Endothelial cell of umbilical vein (primary cell): ENCODE results near the gene YPEL1. TPM values are rescaled to one million over a fixed set of nuclear protein-coding genes. Genes with fewer than 3 reads are reported as not detected.

Experiments used
- BruUV-seq: library from RNA; stranded (reverse); fragments of 400-500 nt; replicated peaks from 2 replicates; lab custom pipeline; 2021; lab: Mats Ljungman, UMichigan
- CTCF ChIA-PET: fragments of 300-600, 350-600 bp; sonication (Branson Sonifier 250); formaldehyde crosslinking; loops from one replicate; lab custom pipeline; 2021; ENCODE audit warnings: antibody characterized with exemption, inconsistent platforms; lab: Charles Lee
- POLR2A ChIA-PET: fragments of 300-600, 350-600 bp; sonication (Branson Sonifier 250); formaldehyde crosslinking; loops from one replicate; lab custom pipeline; 2021; ENCODE audit warnings: antibody characterized with exemption, inconsistent platforms; lab: Charles Lee
- DNase-seq: peaks from one replicate; pipeline ENCODE4 v3.0.0-alpha.2; 2011; ENCODE audit warnings: low read depth, low spot score
- FAIRE-seq: peaks from 2 replicates; lab custom pipeline; 2011; peaks lifted over from hg19 to GRCh38; lab: Jason Lieb, UNC
- H2AFZ ChIP-seq: 2 replicates; pipeline ENCODE4 v1.6.0; 2012; ENCODE audit warnings: low read depth, low read length, control low read depth, inconsistent platforms
- H3K27ac ChIP-seq: 2 replicates; pipeline ENCODE4 v1.5.1; 2011; ENCODE audit warnings: low read depth, mild to moderate bottlenecking, control low read depth, low read length, moderate library complexity; ENCODE audit not compliant: insufficient read depth
- H3K27me3 ChIP-seq, 2 experiments: 2 replicates each; pipeline versions ENCODE4 v1.6.0 to v1.6.1; 2011; ENCODE audit warnings: low read length in 2 of 2, mixed read lengths in 1 of 2; ENCODE audit not compliant: control insufficient read depth in 2 of 2, insufficient read depth in 2 of 2
- H3K36me3 ChIP-seq, 2 experiments: 2 replicates in 1 of 2; 3 replicates in 1 of 2; pipeline ENCODE4 v1.5.1; 2011; ENCODE audit warnings: low read length in 2 of 2, mild to moderate bottlenecking in 1 of 2, moderate library complexity in 1 of 2; ENCODE audit not compliant: control insufficient read depth in 2 of 2, insufficient read depth in 2 of 2; ENCODE audit errors: extremely low read depth in 1 of 2
- H3K4me1 ChIP-seq: 3 replicates; pipeline ENCODE4 v1.5.1; 2011; ENCODE audit warnings: mild to moderate bottlenecking, low read length; ENCODE audit not compliant: control insufficient read depth, insufficient read depth; ENCODE audit errors: extremely low read depth
- H3K4me2 ChIP-seq: 2 replicates; pipeline ENCODE4 v1.6.1; 2011; ENCODE audit warnings: low read length, control low read depth, mixed read lengths; ENCODE audit not compliant: insufficient read depth
- H3K4me3 ChIP-seq, 3 experiments: fragments of 200-600 bp in 1 of 3; sonication (generic), shearing (Covaris generic) in 1 of 3; replicated peaks in 1 of 3; 2 replicates each; pipeline ENCODE4 v1.5.1; 2011 to 2016; ENCODE audit warnings: control low read depth in 3 of 3, low read length in 3 of 3, mild to moderate bottlenecking in 2 of 3, inconsistent platforms in 1 of 3, low read depth in 1 of 3, moderate library complexity in 1 of 3; ENCODE audit not compliant: insufficient read depth in 1 of 3
- H3K79me2 ChIP-seq: 2 replicates; pipeline ENCODE4 v1.6.0; 2012; ENCODE audit warnings: low read length, inconsistent platforms; ENCODE audit not compliant: control insufficient read depth, insufficient read depth
- H3K9ac ChIP-seq: replicated peaks from 2 replicates; pipeline ENCODE3; 2011; ENCODE audit warnings: low read length, control low read depth; ENCODE audit not compliant: insufficient read depth; ENCODE audit errors: extremely low read depth
- H3K9me1 ChIP-seq: replicated peaks from 3 replicates; pipeline ENCODE4 v1.6.0; 2011; ENCODE audit warnings: mild to moderate bottlenecking, low read length; ENCODE audit not compliant: control insufficient read depth, insufficient read depth; ENCODE audit errors: extremely low read depth
- H3K9me3 ChIP-seq: replicated peaks from 2 replicates; pipeline ENCODE4 v1.5.1; 2012; ENCODE audit warnings: low read length, inconsistent platforms; ENCODE audit not compliant: control insufficient read depth, insufficient read depth
- H4K20me1 ChIP-seq: replicated peaks from 2 replicates; pipeline ENCODE3; 2011; ENCODE audit warnings: mild to moderate bottlenecking, low read length; ENCODE audit not compliant: control insufficient read depth, insufficient read depth; ENCODE audit errors: extremely low read depth
- CTCF ChIP-seq, 2 donors: IDR thresholded peaks; 1 replicate in 1 of 2; 2 replicates in 1 of 2; pipeline ENCODE4 v1.5.1; 2011; ENCODE audit warnings: low read length in 2 of 2, mild to moderate bottlenecking in 2 of 2, moderate library complexity in 2 of 2, control low read depth in 1 of 2, inconsistent platforms in 1 of 2, low read depth in 1 of 2; ENCODE audit not compliant: insufficient read depth in 1 of 2; ENCODE audit errors: extremely low read depth in 1 of 2
- EZH2 ChIP-seq: IDR thresholded peaks from 2 replicates; pipeline ENCODE4 v1.6.1; 2012; ENCODE audit warnings: borderline replicate concordance, low read depth, mild to moderate bottlenecking, moderate library complexity, low read length, inconsistent platforms; ENCODE audit not compliant: severe bottlenecking
- FOS ChIP-seq: IDR thresholded peaks from 2 replicates; pipeline ENCODE4 v1.6.1; 2011; ENCODE audit warnings: mild to moderate bottlenecking, low read length, moderate library complexity, borderline replicate concordance; ENCODE audit not compliant: insufficient read depth
- GATA2 ChIP-seq: IDR thresholded peaks from 2 replicates; pipeline ENCODE4 v1.7.0; 2011; ENCODE audit warnings: low read depth, mild to moderate bottlenecking, moderate library complexity, mixed read lengths, low read length; ENCODE audit not compliant: insufficient read length, insufficient read depth
- JUN ChIP-seq: IDR thresholded peaks from 2 replicates; pipeline ENCODE4 v1.6.1; 2011; ENCODE audit warnings: borderline replicate concordance, low read depth; ENCODE audit not compliant: insufficient read length, insufficient read depth
- MAX ChIP-seq: IDR thresholded peaks from 2 replicates; pipeline ENCODE4 v1.6.1; 2011; ENCODE audit not compliant: insufficient read depth, insufficient read length
- MYC ChIP-seq: IDR thresholded peaks from one replicate; pipeline ENCODE4 v1.6.1; 2011; ENCODE audit warnings: mild to moderate bottlenecking, low read depth, low read length
- POLR2A ChIP-seq: IDR thresholded peaks from 2 replicates; pipeline ENCODE4 v1.6.1; 2012; ENCODE audit warnings: low read depth, mild to moderate bottlenecking, control low read depth, low read length
- POLR2AphosphoS5 ChIP-seq: IDR thresholded peaks from 2 replicates; pipeline ENCODE4 v1.6.1; 2012; ENCODE audit warnings: low read depth, mild to moderate bottlenecking, control low read depth, low read length, moderate library complexity; ENCODE audit not compliant: insufficient read depth
- dilution Hi-C: fragments of 300-500 bp; cut with MboI; formaldehyde crosslinking; loops from one replicate; pipeline ENCODE4 v1.15.0; 2019; ENCODE audit warnings: low sequenced_read_pairs; ENCODE audit not compliant: extremely low pct_ligation_motif_present
- intact Hi-C: fragments of 100-400 bp; cut with micrococcal nuclease; formaldehyde crosslinking; loops from one replicate; pipeline ENCODE4 v1.10.0; 2022
- polyA plus RNA-seq, 4 experiments: library from polyadenylated mRNA; depleted of rRNA in 3 of 4; stranded (reverse) in 3 of 4; unstranded in 1 of 4; fragments of >200 nt; gene quantifications; 2 replicates each; pipeline versions ENCODE4 v1.2.1 to v1.2.3, GENCODE V29; 2011 to 2012; ENCODE audit warnings: missing spikeins in 1 of 4
- total RNA-seq: library from RNA; stranded (reverse); gene quantifications from 2 replicates; pipeline ENCODE4 v1.2.3, GENCODE V29; 2021

The YPEL1 gene
- total and polyA plus RNA-seq, 2 donors (not counting 3 experiments of a cell fraction or from before 2014, with no cell fraction given), result 3.7 to 6.2 TPM

- TF ChIP-seq POLR2AphosphoS5 (no peak), CTCF (IDR thresholded peaks at IDR 0.05; ENCODE audit: extremely low read depth in 1 of 2, insufficient read depth in 1 of 2, low read depth in 1 of 2, low read length in 2 of 2) (no peak), GATA2 (peak; percentile 77), EZH2 (no peak), MAX (no peak), MYC (no peak), JUN (peak; percentile 11), POLR2A (no peak), FOS (peak; percentile 79)
- ChIA-PET POLR2A (no interaction called here), CTCF (no interaction called here)
- dilution Hi-C loops (no loop called here), intact Hi-C loops (loop anchor here (5.0 kb wide), 1 partner anchor 44 kb away; no protein-coding TSS in a partner anchor)
- Histone ChIP-seq H3K9ac (no peak overlapping the region), H3K36me3 (peaks cover 0 to 4% of the 10 kb centered on the region in 2 experiments), H3K27me3 (no peaks in the 10 kb centered on the region), H3K4me3 (no peak overlapping the region), H3K4me1 (peaks cover 21% of the 10 kb centered on the region), H3K9me1 (no peaks in the 10 kb centered on the region), H4K20me1 (no peaks in the 10 kb centered on the region), H3K27ac (peak overlapping the region; percentile 14), H3K9me3 (no peaks in the 10 kb centered on the region), H3K4me2 (peak overlapping the region; percentile 8), H2AFZ (no peak overlapping the region), H3K79me2 (no peaks in the 10 kb centered on the region)
- no TSS peak for BruUV-seq
- DNase-seq (peak; percentile 49), FAIRE-seq (peak; percentile 85)
Observed at GRCh38 chr22:21755851-21756284, 20.3 kb upstream of the YPEL1 start.
